Measurements from ENCODE around the gene TMEM179. TPM values are rescaled to one million over a fixed set of nuclear protein-coding genes. Genes with fewer than 3 reads are reported as not detected.

The TMEM179 gene
- polyA plus RNA-seq, 1 donor (not counting 4 experiments of a cell fraction or from before 2014, with no cell fraction given): not detected

DNA sequence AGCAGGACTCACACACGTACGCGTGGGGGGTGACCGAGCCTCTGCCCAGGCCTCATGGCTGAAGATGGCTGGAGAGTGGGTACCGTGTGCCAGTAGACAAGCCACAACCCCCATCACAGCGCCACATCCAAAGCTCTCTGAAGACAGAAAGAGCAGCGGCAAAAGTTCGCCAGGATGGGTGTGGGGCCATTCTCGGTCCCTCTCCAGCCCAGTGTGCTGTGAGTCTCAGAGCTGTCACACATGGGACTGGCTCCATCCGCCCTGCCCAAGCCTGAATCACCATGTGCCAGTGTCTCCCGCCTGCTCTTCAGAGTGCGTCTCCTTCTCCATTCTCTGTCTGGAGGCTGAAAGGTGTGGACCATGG is 5.7 kb downstream of the TMEM179 start:
- no peak for TF ChIP-seq CTCF (optimal IDR thresholded peaks at IDR 0.05 in 1 of 3, IDR thresholded peaks at IDR 0.05 in 1 of 3, conservative IDR thresholded peaks at IDR 0.05 in 1 of 3; ENCODE audit: extremely low read depth in 1 of 3, insufficient read depth in 2 of 3, low read length in 3 of 3)
- no peak for TF ChIP-seq EZH2 (IDR thresholded peaks at IDR 0.05; ENCODE audit: low read length)
- FAIRE-seq (no peak), DNase-seq (ENCODE audit: low read depth, low spot score) (no peak)
- Histone ChIP-seq H3K36me3 (ENCODE audit: control insufficient read depth in 2 of 2, extremely low read depth in 1 of 2, insufficient read depth in 2 of 2, low read length in 2 of 2) (no peaks in the 10 kb centered on the region), H3K79me2 (ENCODE audit: control insufficient read depth, insufficient read depth, low read length) (no peaks in the 10 kb centered on the region), H3K27me3 (ENCODE audit: control insufficient read depth, extremely low read depth, insufficient read depth, low read length) (peaks cover 4% of the 10 kb centered on the region), H2AFZ (ENCODE audit: control insufficient read depth, low read length) (no peak overlapping the region), H3K4me2 (ENCODE audit: control insufficient read depth, extremely low read depth, insufficient read depth, low read depth, low read length) (no peak overlapping the region), H3K9me1 (ENCODE audit: control insufficient read depth, extremely low read depth, insufficient read depth, low read length) (no peaks in the 10 kb centered on the region), H3K4me3 (ENCODE audit: control insufficient read depth in 2 of 3, extremely low read depth in 1 of 3, insufficient read depth in 2 of 3, low read depth in 1 of 3, low read length in 3 of 3) (no peak overlapping the region), H3K27ac (ENCODE audit: control insufficient read depth, insufficient read depth, low read length) (no peak overlapping the region), H4K20me1 (ENCODE audit: control insufficient read depth, extremely low read depth, insufficient read depth, low read length) (no peaks in the 10 kb centered on the region), H3K9me3 (ENCODE audit: control insufficient read depth, low read depth, low read length) (no peaks in the 10 kb centered on the region), H3K4me1 (ENCODE audit: control insufficient read depth, extremely low read depth, insufficient read depth, low read length) (no peaks in the 10 kb centered on the region), H3K9ac (ENCODE audit: control insufficient read depth, extremely low read depth, insufficient read depth, low read length) (no peak overlapping the region)
- dilution Hi-C loops (cut with MboI; ENCODE audit: extremely low pct_ligation_motif_present, low sequenced_read_pairs): no loop called here

- no peak for FAIRE-seq
- DNase-seq (ENCODE audit: low read depth, low spot score): no peak
- Histone ChIP-seq H3K9me3 (ENCODE audit: control insufficient read depth, low read depth, low read length) (no peaks in the 10 kb centered on the region), H3K4me2 (ENCODE audit: control insufficient read depth, extremely low read depth, insufficient read depth, low read depth, low read length) (no peak overlapping the region), H2AFZ (ENCODE audit: control insufficient read depth, low read length) (no peak overlapping the region), H3K79me2 (ENCODE audit: control insufficient read depth, insufficient read depth, low read length) (no peaks in the 10 kb centered on the region), H3K27me3 (ENCODE audit: control insufficient read depth, extremely low read depth, insufficient read depth, low read length) (no peaks in the 10 kb centered on the region), H3K36me3 (ENCODE audit: control insufficient read depth in 2 of 2, extremely low read depth in 1 of 2, insufficient read depth in 2 of 2, low read length in 2 of 2) (no peaks in the 10 kb centered on the region), H4K20me1 (ENCODE audit: control insufficient read depth, extremely low read depth, insufficient read depth, low read length) (no peaks in the 10 kb centered on the region), H3K4me3 (ENCODE audit: control insufficient read depth in 2 of 3, extremely low read depth in 1 of 3, insufficient read depth in 2 of 3, low read depth in 1 of 3, low read length in 3 of 3) (no peak overlapping the region), H3K27ac (ENCODE audit: control insufficient read depth, insufficient read depth, low read length) (no peak overlapping the region), H3K4me1 (ENCODE audit: control insufficient read depth, extremely low read depth, insufficient read depth, low read length) (no peaks in the 10 kb centered on the region), H3K9ac (ENCODE audit: control insufficient read depth, extremely low read depth, insufficient read depth, low read length) (no peak overlapping the region), H3K9me1 (ENCODE audit: control insufficient read depth, extremely low read depth, insufficient read depth, low read length) (no peaks in the 10 kb centered on the region)
- dilution Hi-C loops (cut with MboI; ENCODE audit: extremely low pct_ligation_motif_present, low sequenced_read_pairs): no loop called here
- TF ChIP-seq EZH2 (IDR thresholded peaks at IDR 0.05; ENCODE audit: low read length) (no peak), CTCF (optimal IDR thresholded peaks at IDR 0.05 in 1 of 3, IDR thresholded peaks at IDR 0.05 in 1 of 3, conservative IDR thresholded peaks at IDR 0.05 in 1 of 3; ENCODE audit: extremely low read depth in 1 of 3, insufficient read depth in 2 of 3, low read length in 3 of 3) (no peak)
Measured at GRCh38 chr14:104598039-104598909, 6.3 kb downstream of the TMEM179 start.
